Stimulated activated naive CD4-positive, alpha-beta T cell (primary cell): ENCODE data around the gene FDPS.

Experiments
- DNase-seq, 6 experiments: peaks; one replicate each; lab custom pipeline; 2025; lab: John Stamatoyannopoulos, UW

Gene FDPS

DNA sequence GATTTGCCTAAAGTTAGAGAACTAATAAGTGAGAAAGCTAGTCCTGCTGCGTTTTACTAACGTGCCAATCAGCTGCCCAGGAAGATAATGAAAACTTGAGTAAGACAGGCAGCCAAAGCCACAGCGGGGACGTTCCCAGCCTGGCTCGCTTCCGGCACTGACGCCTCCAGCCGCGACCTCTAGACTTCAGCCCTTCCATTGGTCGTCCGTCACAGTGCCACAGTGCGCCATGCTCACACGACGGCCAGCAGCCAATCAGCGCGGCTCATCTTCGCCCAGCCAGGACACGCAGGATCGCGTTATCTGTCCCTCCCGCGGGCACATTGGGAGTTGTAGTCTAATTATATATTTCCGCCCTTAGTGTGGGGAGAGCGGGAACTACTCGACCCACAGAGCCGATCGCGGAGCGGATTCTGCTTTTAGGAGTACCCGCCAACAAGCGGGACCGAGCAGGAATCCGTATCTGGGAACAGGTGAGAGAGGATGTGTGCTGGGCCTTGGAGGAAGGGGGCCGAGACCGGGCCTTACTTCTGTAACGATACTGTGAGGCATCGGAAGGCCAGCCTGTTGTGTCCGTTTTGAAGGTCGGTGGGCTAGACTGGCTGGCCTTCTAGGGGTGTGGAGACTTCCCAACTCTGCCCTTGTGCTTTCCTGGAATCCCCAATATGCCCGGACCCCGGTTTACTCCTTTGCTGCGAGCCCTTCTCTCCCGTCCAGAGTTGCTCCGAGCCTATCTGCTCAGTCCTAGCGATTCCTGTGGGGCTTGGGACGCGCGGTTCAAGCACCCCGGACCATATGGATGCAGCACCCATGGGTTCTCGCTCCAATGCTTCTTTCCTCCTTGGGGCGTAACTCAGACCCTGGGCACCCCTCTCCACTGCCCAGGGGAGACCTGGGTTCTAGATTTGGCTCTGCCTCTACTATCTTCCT is at the start of gene FDPS:
Gene FDPS, plus strand, starts transcription at position 374 of the 930 bp plus-strand sequence. CDS start 924 bp downstream, outside the sequence.
- peak; percentile 88 to 97 (median 95) for DNase-seq

DNA sequence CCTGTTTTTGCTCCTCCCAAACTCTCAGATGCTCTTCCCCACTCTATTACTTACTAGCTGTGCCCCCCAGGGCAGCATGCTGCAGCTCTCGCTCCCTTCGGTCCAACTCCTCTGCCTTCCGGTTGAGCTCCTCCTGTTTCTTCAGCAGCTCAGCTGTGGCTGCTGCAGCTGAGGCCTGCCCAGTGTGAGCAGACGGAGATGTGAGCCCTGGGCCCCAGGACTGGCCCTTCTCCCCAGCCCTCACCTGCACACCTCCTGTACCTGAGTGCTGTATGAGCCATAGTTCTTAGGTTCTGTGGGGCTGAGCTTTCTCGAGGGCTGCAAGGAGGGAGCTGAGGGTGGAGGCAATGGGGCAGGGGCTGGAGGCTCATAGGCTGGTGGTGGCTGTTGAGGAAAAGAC is 48.4 kb upstream of the FDPS start:
- no peak for DNase-seq

DNA sequence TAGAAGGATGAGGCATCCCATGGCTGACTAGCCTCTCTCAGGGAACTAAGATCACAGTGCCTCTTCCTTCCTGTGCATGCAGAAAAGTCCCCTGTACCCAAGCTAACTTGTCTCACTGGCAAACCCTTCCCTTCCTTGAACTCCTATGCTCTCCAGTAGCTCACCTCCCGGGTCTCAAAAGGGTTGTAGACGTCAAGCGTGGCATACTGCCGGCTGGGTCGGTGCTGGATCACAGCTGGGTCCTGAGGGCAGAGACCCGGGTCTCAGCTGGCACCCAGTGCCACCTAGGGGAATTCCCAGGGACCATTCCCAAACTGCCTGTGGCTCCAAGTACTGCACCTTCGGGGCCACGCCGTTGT is 47.2 kb upstream of the FDPS start:
- peak in 2 of 6 experiments; percentile 17 to 24 for DNase-seq

GRCh38 chr1:155261852-155262673 is 46.6 kb upstream of the FDPS start, which contains the start of gene SCAMP3:
Gene SCAMP3 (minus strand): TSS chr1:155262360. CDS start chr1:155262151, 209 bp downstream.
- DNase-seq, result peak; percentile 69 to 87 (median 78)

DNA sequence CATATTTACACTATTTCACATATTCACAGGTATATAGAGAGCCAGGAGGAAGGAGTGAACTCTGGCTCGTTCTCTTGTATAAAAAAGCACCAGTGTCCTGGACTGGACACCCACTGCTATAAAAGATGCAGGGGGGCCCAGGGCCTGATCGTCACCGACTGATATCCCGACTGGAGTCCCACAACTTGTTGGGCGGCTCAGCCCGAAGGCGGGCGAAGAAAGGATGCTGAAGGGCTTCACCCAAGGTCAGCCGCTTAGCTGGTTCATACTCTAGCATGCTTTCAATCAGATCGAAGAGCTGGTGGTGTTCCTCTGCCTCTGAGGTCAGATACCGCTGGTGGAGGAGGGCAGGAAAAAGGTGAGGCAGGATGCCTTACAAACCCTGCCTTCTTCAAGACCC is 45.6 kb upstream of the FDPS start:
- no peak for DNase-seq

DNA sequence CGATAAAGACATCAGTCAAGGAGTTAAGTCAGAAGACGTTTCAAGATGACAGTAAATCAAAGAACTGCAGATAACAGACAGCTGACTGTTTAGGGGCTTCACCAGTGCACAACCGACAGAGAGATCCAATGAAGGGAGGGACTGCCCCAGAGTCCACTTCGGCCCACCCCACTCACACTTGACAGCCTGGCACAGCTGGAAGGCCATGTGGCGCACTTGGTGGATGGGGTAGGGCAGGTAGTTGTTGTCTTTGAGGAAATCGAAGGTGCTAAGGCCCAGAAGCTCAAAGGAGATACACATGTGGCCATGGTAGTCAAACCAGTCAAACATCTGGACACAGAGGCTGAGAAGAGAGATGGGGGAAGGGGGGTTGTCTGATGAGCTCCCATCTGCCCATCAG is 42.1 kb upstream of the FDPS start:
- no peak for DNase-seq

GRCh38 chr1:155267373-155267772 is 41.3 kb upstream of the FDPS start:
- DNase-seq, result no peak

- no peak for DNase-seq
These were observed 40.0 kb upstream of the FDPS start for GRCh38 chr1:155268630-155269029.

DNA sequence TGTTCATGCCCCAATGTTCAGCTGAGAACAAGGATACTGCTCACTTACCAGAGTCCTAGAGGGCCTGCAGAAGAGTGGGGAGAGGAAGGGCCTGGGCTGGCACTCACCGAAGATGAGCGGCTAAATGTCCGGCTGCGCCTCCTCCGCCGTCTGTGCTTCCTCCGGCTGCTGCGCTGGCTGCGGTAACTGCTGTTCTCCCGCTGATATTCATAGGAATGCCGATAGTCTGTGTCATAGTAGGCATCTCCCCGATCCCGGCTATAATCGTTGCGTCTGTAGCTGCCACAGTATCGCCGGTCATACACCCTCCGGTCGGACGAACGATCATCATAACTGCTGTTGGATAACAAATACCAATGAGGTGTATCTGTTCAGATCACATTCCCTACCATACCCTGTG is 39.3 kb upstream of the FDPS start:
- no peak for DNase-seq

- peak in 1 of 6 experiments; percentile 52 for DNase-seq
These were observed 36.0 kb upstream of the FDPS start for GRCh38 chr1:155272466-155273342.

GRCh38 chr1:155273343-155274245 is 35.1 kb upstream of the FDPS start, which contains the start of gene CLK2:
Gene CLK2 (minus strand): TSS chr1:155273504. CDS start chr1:155270977, 2,527 bp downstream.
- DNase-seq, result peak; percentile 87 to 92 (median 91)

GRCh38 chr1:155277070-155277901 is 31.4 kb upstream of the FDPS start, which contains the start of gene HCN3:
Gene HCN3 (plus strand): TSS chr1:155277463. CDS start chr1:155277591, 128 bp downstream.
- DNase-seq, result peak; percentile 58 to 90 (median 77)

- peak; percentile 68 to 88 (median 78) for DNase-seq
These were observed 30.6 kb upstream of the FDPS start for GRCh38 chr1:155277902-155278688.

DNA sequence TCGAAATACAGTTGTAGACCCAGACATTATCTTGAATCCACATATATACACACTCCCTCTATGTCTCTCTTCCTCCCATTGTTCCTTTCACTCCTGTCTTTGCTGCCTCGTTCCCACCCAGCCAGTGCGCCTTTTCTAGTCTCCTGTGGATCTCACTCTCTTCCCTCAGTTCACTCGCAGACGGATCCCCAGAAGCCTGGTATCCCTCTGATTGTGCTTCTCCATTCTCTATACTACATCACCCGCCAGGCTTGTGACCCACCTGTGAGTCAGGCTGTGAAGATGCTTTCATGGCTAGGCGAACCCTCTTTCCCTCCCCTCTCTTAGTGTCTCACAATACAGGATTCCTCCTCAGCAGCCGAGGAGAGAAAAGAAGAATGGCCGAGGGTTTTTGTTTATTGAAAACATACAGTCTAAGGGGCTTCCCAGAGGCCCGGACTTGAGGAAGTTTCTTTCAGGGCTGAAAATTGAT is 29.9 kb upstream of the FDPS start:
- no peak for DNase-seq

DNA sequence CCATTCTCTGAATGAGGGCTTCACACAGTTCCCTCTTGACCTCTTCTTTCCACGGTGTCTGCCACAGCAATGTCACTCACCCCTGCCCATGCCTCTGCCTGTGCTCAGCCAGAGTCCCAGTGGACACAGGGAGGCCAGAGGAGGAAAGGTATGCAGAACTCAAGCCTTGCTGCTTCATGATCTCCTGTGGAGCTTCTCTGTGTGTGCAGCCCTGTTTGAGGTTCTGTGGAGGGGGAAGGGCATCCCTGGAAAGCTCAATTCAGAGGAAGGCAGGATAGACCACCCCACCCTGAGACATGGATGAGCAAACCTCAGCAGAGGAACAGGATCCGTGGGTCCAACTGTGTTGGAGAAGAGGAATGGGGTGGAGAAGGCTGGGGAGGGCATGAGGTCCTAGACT is 29.4 kb upstream of the FDPS start:
- DNase-seq, result no peak

DNA sequence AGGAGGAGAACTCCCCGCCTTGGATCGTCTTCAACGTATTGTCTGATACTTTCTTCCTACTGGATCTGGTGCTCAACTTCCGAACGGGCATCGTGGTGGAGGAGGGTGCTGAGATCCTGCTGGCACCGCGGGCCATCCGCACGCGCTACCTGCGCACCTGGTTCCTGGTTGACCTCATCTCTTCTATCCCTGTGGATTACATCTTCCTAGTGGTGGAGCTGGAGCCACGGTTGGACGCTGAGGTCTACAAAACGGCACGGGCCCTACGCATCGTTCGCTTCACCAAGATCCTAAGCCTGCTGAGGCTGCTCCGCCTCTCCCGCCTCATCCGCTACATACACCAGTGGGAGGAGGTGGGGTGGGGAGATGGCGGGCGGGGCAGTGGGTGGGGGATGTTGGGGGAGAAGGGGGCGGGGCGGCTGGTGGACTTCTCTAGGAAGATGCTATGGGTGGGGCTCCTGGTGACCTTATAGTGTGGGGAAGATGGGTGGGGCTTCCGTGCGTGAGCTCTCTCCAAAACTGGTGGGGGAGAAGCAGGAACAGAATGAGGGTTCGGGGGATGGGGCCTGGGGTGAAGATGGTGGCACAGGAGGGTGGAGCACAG is 26.1 kb upstream of the FDPS start:
- DNase-seq, result no peak

- DNase-seq, result no peak
These were observed 24.2 kb upstream of the FDPS start for GRCh38 chr1:155284476-155284875.

DNA sequence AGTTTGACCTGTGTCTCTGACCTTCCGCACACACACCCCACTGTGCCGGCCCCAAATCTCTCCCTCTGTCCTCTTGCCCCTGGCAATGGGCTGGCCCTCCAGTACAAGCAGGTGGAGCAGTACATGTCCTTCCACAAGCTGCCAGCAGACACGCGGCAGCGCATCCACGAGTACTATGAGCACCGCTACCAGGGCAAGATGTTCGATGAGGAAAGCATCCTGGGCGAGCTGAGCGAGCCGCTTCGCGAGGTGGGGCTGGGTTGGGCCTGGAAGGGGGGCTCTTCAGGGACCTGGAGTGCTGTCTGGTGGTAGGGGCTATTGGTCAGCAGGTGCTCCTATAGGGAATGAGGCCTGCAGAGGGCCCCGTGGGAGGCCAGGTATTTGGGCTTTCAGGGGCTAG is 23.6 kb upstream of the FDPS start:
- DNase-seq, result no peak
